GM12878 (cell line): ENCODE results near the gene CMTM1. TPM values are rescaled to one million over a fixed set of nuclear protein-coding genes. Genes with fewer than 3 reads are reported as not detected.

ENCODE experiments used
- ATAC-seq: fragments of 200-7000 bp; cut with Tn5 transposase; 3 replicates; pipeline ENCODE4 v1.9.1; 2020; ENCODE audit warnings: mild to moderate bottlenecking, moderate library complexity
- BruUV-seq: library from RNA; stranded (reverse); fragments of 400-500 nt; replicated peaks from 2 replicates; lab custom pipeline; 2021; lab: Mats Ljungman, UMichigan
- CTCF ChIA-PET: fragments of 300-600 bp; sonication (Branson Sonifier 250); formaldehyde crosslinking; extraction: SDS; loops from one replicate; lab custom pipeline; 2021; ENCODE audit warnings: inconsistent platforms; lab: Yijun Ruan, JAX
- POLR2A ChIA-PET: fragments of 350-600 bp; formaldehyde crosslinking; extraction: SDS; loops from one replicate; lab custom pipeline; 2021; ENCODE audit warnings: inconsistent platforms; lab: Charles Lee
- RAD21 ChIA-PET: fragments of 300-600 bp; sonication (Branson Sonifier 250); formaldehyde crosslinking; loops from one replicate; lab custom pipeline; 2023; ENCODE audit warnings: antibody characterized with exemption; ENCODE audit not compliant: unreplicated experiment; lab: Charles Lee
- SMC1A ChIA-PET: fragments of 300-600 bp; sonication (Branson Sonifier 250); formaldehyde crosslinking; loops from one replicate; lab custom pipeline; 2023; ENCODE audit not compliant: unreplicated experiment, uncharacterized antibody; lab: Charles Lee
- DNase-seq: peaks from one replicate; pipeline ENCODE4 v3.0.0-alpha.2; 2011; ENCODE audit warnings: low read depth, low spot score
- FAIRE-seq: peaks from 3 replicates; lab custom pipeline; 2011; peaks lifted over from hg19 to GRCh38; lab: Jason Lieb, UNC
- H2AFZ ChIP-seq: 2 replicates; pipeline ENCODE4 v1.6.0; 2011; ENCODE audit warnings: low read depth, low read length, control low read depth; ENCODE audit not compliant: control insufficient read depth
- H3K27ac ChIP-seq: 2 replicates; pipeline ENCODE4 v1.5.1; 2011; ENCODE audit warnings: control low read depth; ENCODE audit not compliant: control insufficient read depth, insufficient read depth
- H3K27me3 ChIP-seq, 2 experiments: replicated peaks in 1 of 2; 2 replicates each; pipeline versions ENCODE4 v1.6.0 to v1.6.1; 2011; ENCODE audit warnings: low read length in 1 of 2; ENCODE audit not compliant: control insufficient read depth in 2 of 2, insufficient read depth in 2 of 2
- H3K36me3 ChIP-seq, 2 experiments: 2 replicates each; pipeline ENCODE4 v1.5.1; 2011; ENCODE audit warnings: low read length in 1 of 2; ENCODE audit not compliant: control insufficient read depth in 2 of 2, insufficient read depth in 2 of 2
- H3K4me1 ChIP-seq: 2 replicates; pipeline ENCODE4 v1.6.1; 2011; ENCODE audit warnings: mild to moderate bottlenecking, low read length, moderate library complexity, mixed read lengths; ENCODE audit not compliant: control insufficient read depth, insufficient read depth
- H3K4me2 ChIP-seq: 2 replicates; pipeline ENCODE4 v1.6.0; 2011; ENCODE audit warnings: control low read depth; ENCODE audit not compliant: control insufficient read depth, insufficient read depth
- H3K4me3 ChIP-seq: fragments of 200-600 bp; sonication (generic); 2 replicates; pipeline ENCODE4 v1.5.1; 2016
- H3K79me2 ChIP-seq: 2 replicates; pipeline ENCODE4 v1.6.0; 2011; ENCODE audit warnings: low read length; ENCODE audit not compliant: control insufficient read depth, insufficient read depth
- H3K9ac ChIP-seq: 2 replicates; pipeline ENCODE4 v1.8.0; 2011; ENCODE audit warnings: low read length, control low read depth, mixed read lengths; ENCODE audit not compliant: control insufficient read depth, insufficient read depth
- H3K9me3 ChIP-seq: replicated peaks from 3 replicates; pipeline ENCODE4 v1.5.1; 2011; ENCODE audit warnings: mild to moderate bottlenecking, low read length; ENCODE audit not compliant: control insufficient read depth, insufficient read depth
- H4K20me1 ChIP-seq: 2 replicates; pipeline ENCODE4 v1.6.0; 2011; ENCODE audit not compliant: control insufficient read depth, insufficient read depth
- CHD2 ChIP-seq: IDR thresholded peaks from 2 replicates; pipeline ENCODE4 v1.6.1; 2011; ENCODE audit warnings: low read depth, low read length, improper control_type of control experiment, borderline replicate concordance
- CREM ChIP-seq: IDR thresholded peaks from 2 replicates; pipeline ENCODE4 v1.6.1; 2014; ENCODE audit warnings: antibody characterized with exemption, low read depth
- NR2C2 ChIP-seq: IDR thresholded peaks from 2 replicates; pipeline ENCODE4 v1.6.1; 2011; ENCODE audit warnings: borderline replicate concordance, low read depth; ENCODE audit not compliant: control insufficient read depth, insufficient read length
- WRNIP1 ChIP-seq: IDR thresholded peaks from 2 replicates; pipeline ENCODE4 v1.6.1; 2011; ENCODE audit warnings: low read depth, low read length, improper control_type of control experiment, borderline replicate concordance
- WGBS: methylation state at CpG from one replicate; pipeline ENCODE4 v1.1.6; 2016; ENCODE audit warnings: low lambda C conversion rate; ENCODE audit not compliant: insufficient replicate concordance, insufficient coverage; ENCODE audit errors: missing lambda C conversion rate; 5-methylcytosine and 5-hydroxymethylcytosine counted together
- in situ Hi-C: fragments of 300-500 bp; cut with MboI; formaldehyde crosslinking; loops from 9 replicates; pipeline ENCODE4 v1.14.3; 2018; ENCODE audit warnings: mixed read lengths
- intact Hi-C: fragments of 100-400 bp; cut with micrococcal nuclease; formaldehyde crosslinking; loops from one replicate; pipeline ENCODE4 v1.14.2; 2022; ENCODE audit not compliant: unreplicated experiment
- polyA plus RNA-seq, 11 experiments: library from polyadenylated mRNA; depleted of rRNA in 4 of 11; unstranded in 6 of 11; stranded (reverse) in 5 of 11; fragments of >200 nt; fragmentation: Nextera tagmentation in 4 of 11; fragmentation: Illumina TruSeq in 1 of 11; extraction: Ambion mirVana in 4 of 11; extraction: Trizol in 1 of 11; gene quantifications; 1 replicate in 1 of 11; 2 replicates in 10 of 11; pipeline versions ENCODE4 v1.2.1 to v1.2.3, GENCODE V29; 2011 to 2016; ENCODE audit warnings: inconsistent platforms in 2 of 11, missing spikeins in 2 of 11, low read depth in 1 of 11
- total RNA-seq, 4 experiments: library from RNA; depleted of rRNA in 3 of 4; stranded (reverse); fragments of >200 nt in 3 of 4; fragmentation: Illumina TruSeq in 1 of 4; extraction: Trizol in 1 of 4; gene quantifications; 2 replicates each; pipeline versions ENCODE4 v1.2.1 to v1.2.3, GENCODE V29; 2013 to 2021
- TF ChIP-seq, protein P1 (sequence below): IDR thresholded peaks from 2 replicates; pipeline ENCODE4 v1.6.1; 2012; ENCODE audit warnings: mild to moderate bottlenecking, low read depth, low read length
- TF ChIP-seq, protein P2 (sequence below): fragments of 450-650 bp; IDR thresholded peaks from 2 replicates; pipeline ENCODE4 v1.6.1; 2017; ENCODE audit warnings: mild to moderate bottlenecking, moderate library complexity

The CMTM1 gene
- total and polyA plus RNA-seq, 10 of the 15 experiments (the other 5 are each of a cell fraction or from before 2014, with no cell fraction given), result 0.09 to 3.0 (median 1.4) TPM; not detected in 2

DNA sequence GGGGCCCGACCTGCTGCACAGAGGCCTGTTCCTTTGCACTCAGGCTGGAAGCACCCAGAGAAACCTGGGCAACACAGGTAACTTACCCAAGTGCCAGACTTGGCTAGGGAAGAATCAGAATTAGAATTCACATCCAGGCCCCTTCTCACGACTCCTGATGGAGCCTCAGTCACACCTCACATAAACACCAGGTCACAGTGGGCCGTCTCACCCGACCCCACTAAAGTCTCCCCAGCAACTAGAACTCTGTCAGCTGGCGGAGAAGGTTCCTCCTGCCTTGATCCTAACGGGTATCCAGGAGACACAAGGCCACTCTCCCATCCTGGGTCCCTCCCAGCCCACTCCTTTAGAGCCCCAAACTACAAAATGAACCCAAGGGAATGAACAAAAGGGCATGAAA lies 22.7 kb upstream of the CMTM1 start:
- DNase-seq, result no peak
- Histone ChIP-seq H3K27me3 (no peaks in the 10 kb centered on the region), H3K4me2 (no peak overlapping the region), H3K79me2 (no peaks in the 10 kb centered on the region), H3K36me3 (no peaks in the 10 kb centered on the region), H2AFZ (no peak overlapping the region), H3K9me3 (no peaks in the 10 kb centered on the region), H3K9ac (no peak overlapping the region), H4K20me1 (no peaks in the 10 kb centered on the region), H3K4me3 (no peak overlapping the region), H3K4me1 (peaks cover 9% of the 10 kb centered on the region), H3K27ac (no peak overlapping the region)
- FAIRE-seq, result no peak
- ATAC-seq, result no peak
- POLR2A ChIA-PET, result interaction anchor here (1.2 to 2.2 kb wide), 3 partner anchors 9 to 16 kb away, joined by 3 to 5 read pairs (median 5); partner anchors contain the start of gene CKLF
- WGBS, result 23% methylated on average over 6 of the region's 6 CpGs
- SMC1A ChIA-PET, result interaction anchor here (0.6 to 5.3 kb wide), 7 partner anchors 10 to 126 kb away, joined by 3 to 19 read pairs (median 4); no protein-coding TSS in a partner anchor
- TF ChIP-seq, protein P1, sequence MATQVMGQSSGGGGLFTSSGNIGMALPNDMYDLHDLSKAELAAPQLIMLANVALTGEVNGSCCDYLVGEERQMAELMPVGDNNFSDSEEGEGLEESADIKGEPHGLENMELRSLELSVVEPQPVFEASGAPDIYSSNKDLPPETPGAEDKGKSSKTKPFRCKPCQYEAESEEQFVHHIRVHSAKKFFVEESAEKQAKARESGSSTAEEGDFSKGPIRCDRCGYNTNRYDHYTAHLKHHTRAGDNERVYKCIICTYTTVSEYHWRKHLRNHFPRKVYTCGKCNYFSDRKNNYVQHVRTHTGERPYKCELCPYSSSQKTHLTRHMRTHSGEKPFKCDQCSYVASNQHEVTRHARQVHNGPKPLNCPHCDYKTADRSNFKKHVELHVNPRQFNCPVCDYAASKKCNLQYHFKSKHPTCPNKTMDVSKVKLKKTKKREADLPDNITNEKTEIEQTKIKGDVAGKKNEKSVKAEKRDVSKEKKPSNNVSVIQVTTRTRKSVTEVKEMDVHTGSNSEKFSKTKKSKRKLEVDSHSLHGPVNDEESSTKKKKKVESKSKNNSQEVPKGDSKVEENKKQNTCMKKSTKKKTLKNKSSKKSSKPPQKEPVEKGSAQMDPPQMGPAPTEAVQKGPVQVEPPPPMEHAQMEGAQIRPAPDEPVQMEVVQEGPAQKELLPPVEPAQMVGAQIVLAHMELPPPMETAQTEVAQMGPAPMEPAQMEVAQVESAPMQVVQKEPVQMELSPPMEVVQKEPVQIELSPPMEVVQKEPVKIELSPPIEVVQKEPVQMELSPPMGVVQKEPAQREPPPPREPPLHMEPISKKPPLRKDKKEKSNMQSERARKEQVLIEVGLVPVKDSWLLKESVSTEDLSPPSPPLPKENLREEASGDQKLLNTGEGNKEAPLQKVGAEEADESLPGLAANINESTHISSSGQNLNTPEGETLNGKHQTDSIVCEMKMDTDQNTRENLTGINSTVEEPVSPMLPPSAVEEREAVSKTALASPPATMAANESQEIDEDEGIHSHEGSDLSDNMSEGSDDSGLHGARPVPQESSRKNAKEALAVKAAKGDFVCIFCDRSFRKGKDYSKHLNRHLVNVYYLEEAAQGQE, result no peak
- TF ChIP-seq CREM (no peak), NR2C2 (no peak), WRNIP1 (no peak), CHD2 (no peak)
- TF ChIP-seq, protein P2, sequence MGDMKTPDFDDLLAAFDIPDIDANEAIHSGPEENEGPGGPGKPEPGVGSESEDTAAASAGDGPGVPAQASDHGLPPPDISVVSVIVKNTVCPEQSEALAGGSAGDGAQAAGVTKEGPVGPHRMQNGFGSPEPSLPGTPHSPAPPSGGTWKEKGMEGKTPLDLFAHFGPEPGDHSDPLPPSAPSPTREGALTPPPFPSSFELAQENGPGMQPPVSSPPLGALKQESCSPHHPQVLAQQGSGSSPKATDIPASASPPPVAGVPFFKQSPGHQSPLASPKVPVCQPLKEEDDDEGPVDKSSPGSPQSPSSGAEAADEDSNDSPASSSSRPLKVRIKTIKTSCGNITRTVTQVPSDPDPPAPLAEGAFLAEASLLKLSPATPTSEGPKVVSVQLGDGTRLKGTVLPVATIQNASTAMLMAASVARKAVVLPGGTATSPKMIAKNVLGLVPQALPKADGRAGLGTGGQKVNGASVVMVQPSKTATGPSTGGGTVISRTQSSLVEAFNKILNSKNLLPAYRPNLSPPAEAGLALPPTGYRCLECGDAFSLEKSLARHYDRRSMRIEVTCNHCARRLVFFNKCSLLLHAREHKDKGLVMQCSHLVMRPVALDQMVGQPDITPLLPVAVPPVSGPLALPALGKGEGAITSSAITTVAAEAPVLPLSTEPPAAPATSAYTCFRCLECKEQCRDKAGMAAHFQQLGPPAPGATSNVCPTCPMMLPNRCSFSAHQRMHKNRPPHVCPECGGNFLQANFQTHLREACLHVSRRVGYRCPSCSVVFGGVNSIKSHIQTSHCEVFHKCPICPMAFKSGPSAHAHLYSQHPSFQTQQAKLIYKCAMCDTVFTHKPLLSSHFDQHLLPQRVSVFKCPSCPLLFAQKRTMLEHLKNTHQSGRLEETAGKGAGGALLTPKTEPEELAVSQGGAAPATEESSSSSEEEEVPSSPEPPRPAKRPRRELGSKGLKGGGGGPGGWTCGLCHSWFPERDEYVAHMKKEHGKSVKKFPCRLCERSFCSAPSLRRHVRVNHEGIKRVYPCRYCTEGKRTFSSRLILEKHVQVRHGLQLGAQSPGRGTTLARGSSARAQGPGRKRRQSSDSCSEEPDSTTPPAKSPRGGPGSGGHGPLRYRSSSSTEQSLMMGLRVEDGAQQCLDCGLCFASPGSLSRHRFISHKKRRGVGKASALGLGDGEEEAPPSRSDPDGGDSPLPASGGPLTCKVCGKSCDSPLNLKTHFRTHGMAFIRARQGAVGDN, result no peak
- CTCF ChIA-PET, result interaction anchor here (0.9 to 3.0 kb wide), 4 partner anchors 14 to 34 kb away, joined by 3 to 12 read pairs (median 4); no protein-coding TSS in a partner anchor
- RAD21 ChIA-PET, result interaction anchor here (0.7 to 1.8 kb wide), 2 partner anchors 18 to 20 kb away, joined by 3 to 8 read pairs; no protein-coding TSS in a partner anchor
- intact Hi-C loops (no loop called here), in situ Hi-C loops (loop anchor here (25.0 kb wide), 1 partner anchor 494 kb away; the partner anchor contains the start of gene CBFB)
- no TSS peak for BruUV-seq
